ENCODE results near the gene FSTL5.
"Not testable (repeated sequence)": the region's sequence is repeated elsewhere in the genome, so short reads cannot be mapped to it uniquely, and the experiment has no call there.

FSTL5 gene

DNA sequence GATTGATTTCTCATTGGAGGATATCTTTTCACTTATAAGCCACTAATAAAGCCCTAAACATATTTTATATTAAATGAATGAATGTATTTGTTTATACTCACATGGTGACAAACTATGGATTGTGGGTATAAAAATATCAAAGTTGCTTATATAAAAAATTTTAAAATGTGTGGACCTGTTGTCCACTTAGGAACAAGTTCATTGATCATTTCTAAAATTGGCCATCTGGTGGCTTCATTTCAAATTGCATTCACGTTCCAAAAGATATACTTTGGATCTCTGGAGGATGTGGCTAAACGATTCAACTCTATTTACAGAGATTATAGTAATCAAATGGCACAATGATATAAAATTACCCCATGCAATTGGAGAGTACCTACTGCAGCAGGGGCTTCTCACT, 32.5 kb downstream of the FSTL5 start:
- TF ChIP-seq GATA1 (IDR thresholded peaks at IDR 0.05; ENCODE audit: low read depth, low read length) (no peak), POLR2A (IDR thresholded peaks at IDR 0.05; ENCODE audit: low read length) (no peak)

DNA sequence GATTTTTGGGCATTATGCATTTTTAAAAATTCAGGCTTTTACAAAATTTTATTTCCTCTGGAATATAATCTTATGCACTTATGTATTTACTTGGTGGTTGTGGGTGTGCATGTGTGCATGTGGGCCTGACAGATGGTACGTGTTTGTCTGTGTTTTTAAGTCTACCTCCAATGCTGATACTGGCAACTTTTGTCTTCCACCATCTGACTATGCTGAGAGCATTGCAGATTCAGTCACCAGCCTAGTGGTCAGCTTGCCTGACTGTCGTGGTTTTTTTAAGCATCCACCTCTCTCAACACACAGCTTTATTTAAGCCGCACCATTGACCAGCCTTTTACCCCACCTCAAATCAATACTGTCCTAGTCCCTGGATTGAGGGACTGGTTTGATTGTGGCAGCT, 37.1 kb downstream of the FSTL5 start:
- TF ChIP-seq GATA1 (IDR thresholded peaks at IDR 0.05; ENCODE audit: low read depth, low read length) (no peak), POLR2A (IDR thresholded peaks at IDR 0.05; ENCODE audit: low read length) (no peak)
- DNase-seq: no peak

More for the DNA sequence above, 32.5 kb downstream of the FSTL5 start:
- DNase-seq: no peak

DNA sequence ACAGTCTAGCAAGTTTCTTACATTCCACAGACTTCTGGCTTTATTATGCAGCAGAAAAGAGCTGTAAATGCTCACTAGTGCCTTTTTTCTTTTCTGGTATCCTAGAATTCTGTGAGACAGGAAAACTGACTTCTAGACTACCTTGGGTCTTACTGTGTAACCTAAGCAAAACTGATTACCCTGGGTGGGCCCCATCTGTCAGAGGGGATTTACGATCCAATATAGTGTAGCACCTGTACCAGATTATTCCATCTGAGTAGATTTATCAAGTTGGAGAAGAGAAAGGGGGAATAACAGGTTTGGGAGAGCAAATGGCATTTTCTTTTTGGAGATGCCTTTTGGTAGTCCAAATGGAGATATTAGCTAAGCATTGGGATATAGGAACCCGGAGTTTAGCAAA, 46.7 kb downstream of the FSTL5 start:
- no peak for TF ChIP-seq POLR2A (IDR thresholded peaks at IDR 0.05; ENCODE audit: low read length)
- TF ChIP-seq GATA1 (IDR thresholded peaks at IDR 0.05; ENCODE audit: low read depth, low read length): no peak
- DNase-seq: no peak

DNA sequence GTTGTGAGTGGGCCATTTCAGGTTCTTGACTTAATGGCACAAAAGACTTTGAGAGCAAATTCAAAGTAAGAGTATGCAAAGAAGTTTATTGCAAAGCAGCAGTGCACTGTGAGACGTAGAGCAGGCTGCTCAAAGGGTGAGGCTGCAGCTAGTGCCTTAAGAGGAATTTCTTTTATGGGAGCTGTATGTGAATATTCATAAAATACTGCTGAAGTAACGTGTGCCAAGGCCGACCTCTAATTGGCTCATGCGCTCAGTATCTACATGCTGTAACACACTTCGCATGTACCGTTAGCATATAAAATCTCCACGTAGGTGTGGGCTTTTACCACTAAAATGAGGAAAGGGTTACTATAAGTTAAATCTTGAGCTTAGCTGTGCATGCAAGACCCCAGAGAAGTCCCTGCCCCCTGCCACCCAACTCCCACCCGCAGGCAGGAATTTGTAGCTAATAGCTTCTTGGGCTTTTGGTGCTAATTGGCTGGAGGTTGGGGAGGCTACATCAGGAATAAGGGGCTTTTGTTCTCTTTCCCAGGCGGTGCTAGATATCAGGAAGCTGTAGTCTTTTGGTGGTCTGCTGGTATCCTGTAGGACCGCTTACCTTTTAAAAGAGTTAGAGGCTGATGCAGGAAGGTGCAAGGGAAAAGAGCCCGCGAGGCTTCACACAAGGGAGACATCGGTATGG, 47.6 kb downstream of the FSTL5 start:
- TF ChIP-seq POLR2A (IDR thresholded peaks at IDR 0.05; ENCODE audit: low read length) (no peak), GATA1 (IDR thresholded peaks at IDR 0.05; ENCODE audit: low read depth, low read length) (no peak)
- DNase-seq: no peak

DNA sequence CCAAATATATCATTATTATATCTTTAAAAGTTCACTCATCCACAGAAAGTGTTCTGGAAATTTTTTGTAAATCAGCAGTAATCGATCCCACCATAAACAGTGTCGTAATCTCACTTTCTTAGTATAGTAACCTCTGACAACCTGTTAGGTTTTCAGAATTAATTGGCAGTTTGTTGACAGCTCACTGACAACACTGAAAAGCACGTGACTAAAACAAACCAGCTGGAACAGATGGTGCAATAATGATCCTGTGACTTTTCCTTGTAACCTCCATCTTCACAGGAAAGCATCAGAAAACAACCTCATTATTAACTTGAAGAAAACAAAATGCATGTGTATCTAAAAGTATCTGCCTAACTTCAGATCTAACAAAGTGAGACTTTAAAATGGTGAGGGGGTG, 48.5 kb downstream of the FSTL5 start:
- no peak for DNase-seq
- TF ChIP-seq GATA1 (IDR thresholded peaks at IDR 0.05; ENCODE audit: low read depth, low read length) (no peak), POLR2A (IDR thresholded peaks at IDR 0.05; ENCODE audit: low read length) (no peak)

DNA sequence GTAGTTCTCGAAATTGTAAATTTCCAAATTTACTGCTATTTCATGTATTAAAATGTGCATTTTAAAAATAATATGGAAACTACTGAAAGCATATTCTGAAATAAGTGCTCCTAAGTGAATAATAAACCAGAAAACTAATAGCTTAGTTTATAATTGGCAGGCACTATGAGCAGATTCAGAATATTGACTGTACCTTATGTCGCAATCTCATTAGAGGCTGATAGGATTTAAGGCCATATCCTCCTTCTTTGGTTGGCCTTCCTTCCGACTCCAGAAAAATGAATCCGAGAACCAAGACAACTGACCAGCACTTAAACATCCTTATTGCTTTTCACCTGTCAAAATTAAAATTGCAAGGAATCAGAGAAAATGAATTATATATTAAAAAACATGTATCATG, 52.7 kb downstream of the FSTL5 start:
- DNase-seq: no peak
- TF ChIP-seq GATA1 (IDR thresholded peaks at IDR 0.05; ENCODE audit: low read depth, low read length) (no peak), POLR2A (IDR thresholded peaks at IDR 0.05; ENCODE audit: low read length) (no peak)

DNA sequence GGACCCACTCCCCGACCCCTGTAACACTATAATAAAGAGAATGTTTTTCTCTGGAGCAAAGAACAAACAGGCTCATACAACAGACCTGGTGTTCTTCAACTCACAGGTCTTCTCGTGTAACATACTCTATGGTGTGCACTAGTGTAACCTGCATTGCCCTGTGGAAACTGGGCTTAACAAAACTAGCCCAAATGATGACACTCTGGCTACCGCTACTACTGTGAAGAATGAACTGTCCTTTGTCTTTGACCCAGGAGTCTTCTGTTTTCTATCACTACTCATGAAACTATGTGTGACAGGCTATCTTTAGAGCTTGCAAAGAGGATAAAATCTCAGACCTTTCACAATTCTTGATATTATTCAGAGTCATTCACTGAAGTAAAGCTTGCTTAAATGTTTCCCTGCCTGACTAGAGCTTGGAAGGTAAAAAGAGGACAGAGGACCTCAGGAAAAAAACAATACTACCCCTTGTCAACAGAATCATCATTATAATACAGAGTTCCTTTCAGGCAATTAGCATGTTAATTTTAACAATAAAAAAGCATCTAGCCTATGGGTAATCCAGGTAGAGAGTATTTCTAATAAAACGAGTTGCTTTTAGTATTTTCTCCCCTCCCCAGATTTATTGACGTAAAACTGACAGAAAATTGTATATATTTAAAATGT, 59.2 kb downstream of the FSTL5 start:
- no peak for TF ChIP-seq GATA1 (IDR thresholded peaks at IDR 0.05; ENCODE audit: low read depth, low read length)
- no peak for TF ChIP-seq POLR2A (IDR thresholded peaks at IDR 0.05; ENCODE audit: low read length)

DNA sequence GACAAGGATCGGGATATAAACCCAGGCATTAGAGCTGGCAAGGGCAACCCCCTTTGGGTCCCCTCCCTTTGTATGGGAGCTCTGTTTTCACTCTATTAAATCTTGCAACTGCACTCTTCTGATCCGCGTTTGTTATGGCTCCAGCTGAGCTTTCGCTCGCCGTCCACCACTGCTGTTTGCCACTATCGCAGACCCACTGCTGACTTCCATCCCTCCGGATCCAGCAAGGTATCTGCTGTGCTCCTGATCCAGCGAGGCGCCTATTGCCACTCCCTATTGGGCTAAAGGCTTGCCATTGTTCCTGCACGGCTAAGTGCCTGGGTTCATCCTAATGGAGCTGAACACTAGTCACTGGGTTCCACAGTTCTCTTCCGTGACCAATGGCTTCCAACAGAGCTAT, 59.9 kb downstream of the FSTL5 start:
- not testable (repeated sequence) for DNase-seq

More for the DNA sequence above, 59.2 kb downstream of the FSTL5 start:
- DNase-seq: no peak

DNA sequence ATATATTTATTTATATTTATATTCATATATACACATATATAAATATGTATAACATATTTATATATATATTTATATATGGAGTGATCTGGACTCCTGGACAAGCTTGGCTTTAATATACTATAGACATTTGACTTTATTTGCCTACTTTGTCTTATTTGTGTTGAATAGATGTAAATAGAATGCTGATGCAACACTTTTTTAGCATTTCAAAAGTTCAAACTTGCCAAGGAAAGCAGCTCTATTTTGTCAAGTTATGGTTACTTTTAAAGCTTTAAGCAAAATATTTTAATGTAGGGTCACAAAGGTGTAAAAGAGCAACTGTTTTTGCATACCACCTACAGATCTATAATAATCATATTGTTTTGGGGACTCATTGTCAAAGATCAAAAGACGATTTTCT, 61.1 kb downstream of the FSTL5 start:
- DNase-seq: no peak
- TF ChIP-seq POLR2A (IDR thresholded peaks at IDR 0.05; ENCODE audit: low read length): no peak
- TF ChIP-seq GATA1 (IDR thresholded peaks at IDR 0.05; ENCODE audit: low read depth, low read length): no peak

DNA sequence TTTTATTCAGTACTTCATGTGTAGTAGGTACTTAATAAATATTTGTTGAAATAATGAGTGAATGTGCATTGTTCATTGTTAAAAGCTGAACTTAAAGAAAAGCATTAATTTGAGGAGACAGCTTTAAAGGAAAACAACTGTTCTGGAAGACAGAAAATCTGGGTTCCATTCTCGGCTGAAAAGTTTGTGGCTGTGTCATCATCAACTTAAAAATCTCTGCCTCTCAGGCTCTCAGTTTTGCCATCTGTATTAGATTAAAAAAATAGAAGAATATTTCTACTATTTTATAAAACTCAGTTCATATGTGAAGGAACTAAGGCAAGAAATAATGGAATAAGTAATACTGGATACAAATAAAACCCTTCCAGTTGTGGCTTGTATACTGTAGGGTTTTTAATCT, 62.5 kb downstream of the FSTL5 start:
- TF ChIP-seq POLR2A (IDR thresholded peaks at IDR 0.05; ENCODE audit: low read length) (no peak), GATA1 (IDR thresholded peaks at IDR 0.05; ENCODE audit: low read depth, low read length) (no peak)
- DNase-seq: no peak

DNA sequence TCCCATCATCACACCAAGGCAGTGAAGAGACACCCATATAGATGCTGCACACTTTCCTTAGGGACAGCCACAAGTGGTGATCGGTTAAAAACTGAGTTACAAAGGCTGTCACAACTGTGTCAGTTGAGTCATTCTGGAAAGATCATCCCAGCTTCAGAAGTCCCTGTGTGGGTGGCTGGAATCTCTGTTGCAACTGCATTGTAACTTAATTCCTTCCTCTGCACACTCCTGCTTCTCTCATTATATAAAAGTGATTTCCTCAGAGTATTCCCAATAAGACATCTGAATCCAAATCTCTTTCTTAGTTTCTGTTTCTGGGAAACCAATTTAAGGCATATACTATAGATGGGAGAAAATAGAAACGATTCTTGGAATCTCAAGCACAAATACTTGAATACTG, 88.1 kb downstream of the FSTL5 start:
- TF ChIP-seq POLR2A (IDR thresholded peaks at IDR 0.05; ENCODE audit: low read length) (no peak), GATA1 (IDR thresholded peaks at IDR 0.05; ENCODE audit: low read depth, low read length) (no peak)
- no peak for DNase-seq

DNA sequence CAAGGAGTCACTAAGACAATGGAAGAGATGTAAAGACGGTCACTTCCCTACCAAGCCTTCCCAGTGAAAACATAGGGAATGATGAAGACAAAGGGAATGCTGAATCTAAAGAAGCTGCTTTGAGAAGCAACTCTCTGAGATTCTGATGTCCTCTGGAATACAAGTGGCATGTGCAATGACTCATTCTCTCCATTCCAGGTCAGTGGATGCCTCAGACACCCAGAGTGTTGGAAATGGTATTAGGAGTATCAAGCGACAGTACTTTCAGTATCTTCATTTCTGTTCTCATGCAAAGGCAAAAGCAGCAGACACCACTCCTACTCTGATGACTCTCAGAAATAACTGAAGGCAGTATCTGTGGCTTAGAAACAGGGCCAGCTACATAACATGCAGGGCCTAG, 102.6 kb downstream of the FSTL5 start:
- TF ChIP-seq GATA1 (IDR thresholded peaks at IDR 0.05; ENCODE audit: low read depth, low read length) (no peak), POLR2A (IDR thresholded peaks at IDR 0.05; ENCODE audit: low read length) (no peak)
- no peak for DNase-seq

DNA sequence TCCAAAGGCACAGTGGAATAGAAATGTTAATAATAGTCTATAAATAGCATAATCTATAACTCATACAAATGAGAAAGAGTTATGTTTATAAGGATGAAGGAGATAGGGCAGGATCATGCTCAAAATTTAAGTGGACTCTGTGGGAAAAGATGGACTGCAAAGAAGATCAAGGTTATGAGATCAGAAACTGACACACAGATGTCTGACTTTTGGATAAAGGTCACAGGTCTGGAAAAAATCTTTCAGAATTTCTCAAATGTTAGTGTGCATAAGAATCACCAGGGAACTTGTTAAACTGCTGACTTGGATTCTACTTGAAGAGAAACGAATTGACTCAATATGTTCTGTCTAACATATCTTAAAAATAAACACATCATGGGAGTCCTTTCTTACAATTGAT, 104.1 kb downstream of the FSTL5 start:
- DNase-seq: no peak
- TF ChIP-seq POLR2A (IDR thresholded peaks at IDR 0.05; ENCODE audit: low read length) (no peak), GATA1 (IDR thresholded peaks at IDR 0.05; ENCODE audit: low read depth, low read length) (no peak)

DNA sequence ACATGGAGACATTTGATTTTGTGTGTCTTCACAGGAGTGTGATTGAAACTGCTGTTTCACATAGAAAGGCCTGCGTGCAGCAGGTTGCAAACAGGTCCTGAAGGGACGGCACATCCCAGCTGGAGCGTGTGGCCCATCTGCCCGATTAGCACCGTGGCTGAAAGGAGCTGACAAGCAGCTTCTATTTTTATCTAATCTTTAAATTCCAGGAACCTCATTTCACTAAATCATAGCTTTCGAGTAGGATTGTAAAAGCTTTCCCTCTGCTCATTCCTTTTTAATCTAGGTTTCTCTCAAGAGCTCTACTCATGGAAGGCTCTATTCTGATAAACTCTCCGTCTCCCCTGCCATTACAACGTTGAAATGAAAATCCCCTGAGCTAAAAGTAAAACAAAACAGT, 106.8 kb downstream of the FSTL5 start:
- DNase-seq: no peak
- no peak for TF ChIP-seq GATA1 (IDR thresholded peaks at IDR 0.05; ENCODE audit: low read depth, low read length)
- TF ChIP-seq POLR2A (IDR thresholded peaks at IDR 0.05; ENCODE audit: low read length): no peak

DNA sequence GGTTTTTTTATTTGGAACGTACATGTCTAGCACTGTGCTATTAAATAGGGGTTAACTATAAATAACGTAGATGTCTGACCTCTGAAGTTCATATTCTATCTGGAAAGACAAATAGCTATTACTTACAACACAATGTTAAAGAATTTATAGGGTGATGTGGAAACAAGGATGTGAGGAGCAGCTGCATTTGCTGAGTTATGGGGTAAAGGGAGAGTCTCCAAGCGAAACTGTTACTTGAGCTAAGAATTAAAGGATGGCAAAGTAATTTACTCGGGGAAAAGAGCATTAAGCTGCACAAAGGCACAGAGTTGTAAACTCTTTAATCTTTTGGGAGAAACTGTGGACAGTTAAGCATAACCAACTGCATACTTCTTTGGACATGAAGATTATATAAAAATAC, 117.7 kb downstream of the FSTL5 start:
- DNase-seq: no peak
- no peak for TF ChIP-seq GATA1 (IDR thresholded peaks at IDR 0.05; ENCODE audit: low read depth, low read length)
- TF ChIP-seq POLR2A (IDR thresholded peaks at IDR 0.05; ENCODE audit: low read length): no peak

Data from erythroblast (primary cell).